GM12878 (cell line): Measurements from ENCODE around the gene EDN2. TPM values are rescaled to one million over a fixed set of nuclear protein-coding genes. Genes with fewer than 3 reads are reported as not detected.

Experiments used
- ASH2L ChIP-seq: fragments of 300-600, 200-600 bp; sonication (generic); IDR thresholded peaks from 2 replicates; pipeline ENCODE4 v1.6.1; 2017; ENCODE audit warnings: low read depth, mild to moderate bottlenecking, borderline replicate concordance
- KLF5 ChIP-seq: fragments of 450-650 bp; IDR thresholded peaks from 2 replicates; pipeline ENCODE4 v1.6.1; 2014; ENCODE audit warnings: mild to moderate bottlenecking; ENCODE audit not compliant: partially characterized antibody
- MEF2B ChIP-seq: fragments of 450-650 bp; IDR thresholded peaks from 2 replicates; pipeline ENCODE4 v1.6.1; 2018; ENCODE audit warnings: mild to moderate bottlenecking, moderate library complexity; ENCODE audit not compliant: partially characterized antibody, poor library complexity, severe bottlenecking
- MXI1 ChIP-seq: fragments of 150-350 bp; IDR thresholded peaks from 2 replicates; pipeline ENCODE4 v1.6.1; 2011; ENCODE audit warnings: low read depth, mild to moderate bottlenecking, inconsistent platforms, low read length, improper control_type of control experiment
- NFYB ChIP-seq: IDR thresholded peaks from 2 replicates; pipeline ENCODE4 v1.6.1; 2011; ENCODE audit warnings: low read depth, mild to moderate bottlenecking, low read length, improper control_type of control experiment, moderate library complexity; ENCODE audit not compliant: insufficient read depth
- NKRF ChIP-seq: fragments of 450-650 bp; conservative IDR thresholded peaks from 2 replicates; pipeline ENCODE4 v1.6.1; 2017; ENCODE audit warnings: mild to moderate bottlenecking, moderate library complexity
- POLR2AphosphoS2 ChIP-seq: IDR thresholded peaks from 2 replicates; pipeline ENCODE4 v1.6.1; 2011; ENCODE audit warnings: low read depth, mild to moderate bottlenecking, low read length, improper control_type of control experiment, moderate library complexity
- RELB ChIP-seq: fragments of 450-650 bp; IDR thresholded peaks from 2 replicates; pipeline ENCODE4 v1.6.1; 2017; ENCODE audit warnings: low read depth, mild to moderate bottlenecking, moderate library complexity
- REST ChIP-seq: IDR thresholded peaks from 2 replicates; pipeline ENCODE4 v1.6.1; 2012; ENCODE audit warnings: mild to moderate bottlenecking, low read depth, low read length
- RUNX3 ChIP-seq: IDR thresholded peaks from 2 replicates; pipeline ENCODE4 v1.6.1; 2012; ENCODE audit warnings: low read length, inconsistent platforms
- ZZZ3 ChIP-seq: IDR thresholded peaks from 2 replicates; pipeline ENCODE4 v1.6.1; 2011; ENCODE audit warnings: low read depth; ENCODE audit not compliant: control insufficient read depth, insufficient read length
- polyA plus RNA-seq, 11 experiments: library from polyadenylated mRNA; depleted of rRNA in 4 of 11; unstranded in 6 of 11; stranded (reverse) in 5 of 11; fragments of >200 nt; fragmentation: Nextera tagmentation in 4 of 11; fragmentation: Illumina TruSeq in 1 of 11; extraction: Ambion mirVana in 4 of 11; extraction: Trizol in 1 of 11; gene quantifications; 1 replicate in 1 of 11; 2 replicates in 10 of 11; pipeline versions ENCODE4 v1.2.1 to v1.2.3, GENCODE V29; 2011 to 2016; ENCODE audit warnings: inconsistent platforms in 2 of 11, missing spikeins in 2 of 11, low read depth in 1 of 11
- total RNA-seq, 4 experiments: library from RNA; depleted of rRNA in 3 of 4; stranded (reverse); fragments of >200 nt in 3 of 4; fragmentation: Illumina TruSeq in 1 of 4; extraction: Trizol in 1 of 4; gene quantifications; 2 replicates each; pipeline versions ENCODE4 v1.2.1 to v1.2.3, GENCODE V29; 2013 to 2021

Gene EDN2
- total and polyA plus RNA-seq, 10 of the 15 experiments (the other 5 are each of a cell fraction or from before 2014, with no cell fraction given) = 0.11 to 1.5 (median 0.43) TPM; not detected in 1

- TF ChIP-seq ZZZ3 = no peak
- no peak for TF ChIP-seq POLR2AphosphoS2
- no peak for TF ChIP-seq MXI1
- TF ChIP-seq KLF5 = no peak
- no peak for TF ChIP-seq NFYB
- TF ChIP-seq MEF2B = no peak
- no peak for TF ChIP-seq REST
- no peak for TF ChIP-seq RELB
- no peak for TF ChIP-seq NKRF
- no peak for TF ChIP-seq ASH2L
- TF ChIP-seq RUNX3 = no peak
These were observed 26.7 kb upstream of the EDN2 start (continued) for GRCh38 chr1:41511239-41511540.
